ENCODE measurements around the gene HS3ST6.

The HS3ST6 gene

GRCh38 chr16:1947369-1947670 lies 29.1 kb upstream of the HS3ST6 start:
- no peak for TF ChIP-seq FOXP2 (optimal IDR thresholded peaks at IDR 0.05; ENCODE audit: borderline replicate concordance, extremely low read depth, extremely low read length, insufficient read depth)

GRCh38 chr16:1946495-1947368 lies 28.5 kb upstream of the HS3ST6 start:
- no peak for TF ChIP-seq POLR2AphosphoS5 (IDR thresholded peaks at IDR 0.05; ENCODE audit: low read depth, low read length)
- TF ChIP-seq TAF1 (IDR thresholded peaks at IDR 0.05; ENCODE audit: borderline replicate concordance, insufficient read depth, low read length) = no peak
- no peak for TF ChIP-seq SIN3A (IDR thresholded peaks at IDR 0.05; ENCODE audit: borderline replicate concordance, insufficient read depth, low read length)
- no peak for TF ChIP-seq REST (IDR thresholded peaks at IDR 0.05; ENCODE audit: insufficient read depth in 1 of 2, low read depth in 2 of 2, low read length in 2 of 2)
- no peak for TF ChIP-seq FOXP2 (optimal IDR thresholded peaks at IDR 0.05; ENCODE audit: borderline replicate concordance, extremely low read depth, extremely low read length, insufficient read depth)

GRCh38 chr16:1945559-1946391 lies 27.6 kb upstream of the HS3ST6 start:
- TF ChIP-seq FOXP2 (optimal IDR thresholded peaks at IDR 0.05; ENCODE audit: borderline replicate concordance, extremely low read depth, extremely low read length, insufficient read depth) (no peak), SIN3A (IDR thresholded peaks at IDR 0.05; ENCODE audit: borderline replicate concordance, insufficient read depth, low read length) (no peak), TAF1 (IDR thresholded peaks at IDR 0.05; ENCODE audit: borderline replicate concordance, insufficient read depth, low read length) (no peak), REST (IDR thresholded peaks at IDR 0.05; ENCODE audit: insufficient read depth in 1 of 2, low read depth in 2 of 2, low read length in 2 of 2) (no peak), POLR2AphosphoS5 (IDR thresholded peaks at IDR 0.05; ENCODE audit: low read depth, low read length) (no peak)

GRCh38 chr16:1944612-1945199 lies 26.5 kb upstream of the HS3ST6 start:
- TF ChIP-seq SIN3A (IDR thresholded peaks at IDR 0.05; ENCODE audit: borderline replicate concordance, insufficient read depth, low read length) (no peak), POLR2AphosphoS5 (IDR thresholded peaks at IDR 0.05; ENCODE audit: low read depth, low read length) (no peak), FOXP2 (optimal IDR thresholded peaks at IDR 0.05; ENCODE audit: borderline replicate concordance, extremely low read depth, extremely low read length, insufficient read depth) (no peak), TAF1 (IDR thresholded peaks at IDR 0.05; ENCODE audit: borderline replicate concordance, insufficient read depth, low read length) (no peak), REST (IDR thresholded peaks at IDR 0.05; ENCODE audit: insufficient read depth in 1 of 2, low read depth in 2 of 2, low read length in 2 of 2) (no peak)

- no peak for TF ChIP-seq FOXP2 (optimal IDR thresholded peaks at IDR 0.05; ENCODE audit: borderline replicate concordance, extremely low read depth, extremely low read length, insufficient read depth)
- TF ChIP-seq REST (IDR thresholded peaks at IDR 0.05; ENCODE audit: insufficient read depth in 1 of 2, low read depth in 2 of 2, low read length in 2 of 2) = no peak
- TF ChIP-seq TAF1 (IDR thresholded peaks at IDR 0.05; ENCODE audit: borderline replicate concordance, insufficient read depth, low read length) = peak; percentile 84; the same call in 1 of the 2 replicates
- TF ChIP-seq POLR2AphosphoS5 (IDR thresholded peaks at IDR 0.05; ENCODE audit: low read depth, low read length) = peak; percentile 59
These were observed 24.9 kb upstream of the HS3ST6 start, which contains the start of gene MSRB1 for GRCh38 chr16:1942810-1943726. Gene MSRB1 (minus strand): TSS chr16:1943199. CDS start chr16:1943156, 43 bp downstream.
